Caco-2 (cell line): ENCODE results near the gene BICD1. TPM values are rescaled to one million over a fixed set of nuclear protein-coding genes. Genes with fewer than 3 reads are reported as not detected.
A peak's percentile ranks its signal among the peaks of the same experiment; 100 is the strongest.

Source experiments
- BruUV-seq: library from RNA; stranded (reverse); fragments of 400-500 nt; replicated peaks from 2 replicates; lab custom pipeline; 2021; lab: Mats Ljungman, UMichigan
- CTCF ChIA-PET: fragments of 300-600 bp; sonication (Branson Sonifier 250); formaldehyde crosslinking; loops from one replicate; lab custom pipeline; 2022; ENCODE audit warnings: antibody characterized with exemption; lab: Charles Lee
- POLR2A ChIA-PET: fragments of 300-600 bp; sonication (Branson Sonifier 250); formaldehyde crosslinking; loops from one replicate; lab custom pipeline; 2022; ENCODE audit warnings: antibody characterized with exemption; lab: Charles Lee
- DNase-seq, 2 experiments: peaks; one replicate each; pipeline versions ENCODE4 v3.0.0 to v3.0.0-alpha.2; 2020 to 2022
- H3K27me3 ChIP-seq: replicated peaks from 2 replicates; pipeline ENCODE4 v1.6.0; 2011; ENCODE audit warnings: low read length; ENCODE audit not compliant: control insufficient read depth, insufficient read depth
- H3K36me3 ChIP-seq: 2 replicates; pipeline ENCODE4 v1.5.1; 2011; ENCODE audit warnings: low read length; ENCODE audit not compliant: control insufficient read depth, insufficient read depth
- H3K4me1 ChIP-seq: fragments of 250-450 bp; sonication (Bioruptor Pico); 2 replicates; pipeline ENCODE4 v1.5.1; 2020; ENCODE audit warnings: mild to moderate bottlenecking
- H3K4me3 ChIP-seq: 2 replicates; pipeline ENCODE4 v1.5.1; 2011; ENCODE audit warnings: low read depth, mild to moderate bottlenecking, control low read depth, low read length
- H3K9me3 ChIP-seq: fragments of 250-450 bp; sonication (Bioruptor Pico); 2 replicates; pipeline ENCODE4 v1.5.1; 2020; ENCODE audit warnings: mild to moderate bottlenecking, moderate library complexity
- H3K27ac Mint-ChIP-seq: one replicate; pipeline ENCODE4 v1.8.0; 2022; ENCODE audit warnings: mixed read lengths; ENCODE audit not compliant: unreplicated experiment
- H3K27me3 Mint-ChIP-seq: one replicate; pipeline ENCODE4 v1.8.0; 2022; ENCODE audit warnings: mixed read lengths; ENCODE audit not compliant: insufficient read depth, unreplicated experiment
- H3K36me3 Mint-ChIP-seq: one replicate; pipeline ENCODE4 v1.8.0; 2022; ENCODE audit warnings: mild to moderate bottlenecking, mixed read lengths; ENCODE audit not compliant: insufficient read depth, unreplicated experiment
- H3K4me1 Mint-ChIP-seq: one replicate; pipeline ENCODE4 v1.8.0; 2022; ENCODE audit warnings: low read depth, mixed read lengths; ENCODE audit not compliant: unreplicated experiment
- H3K4me3 Mint-ChIP-seq: one replicate; pipeline ENCODE4 v1.8.0; 2022; ENCODE audit warnings: mild to moderate bottlenecking, moderate library complexity, mixed read lengths; ENCODE audit not compliant: unreplicated experiment
- H3K9me3 Mint-ChIP-seq: one replicate; pipeline ENCODE4 v1.8.0; 2022; ENCODE audit warnings: mixed read lengths; ENCODE audit not compliant: unreplicated experiment
- intact Hi-C: fragments of 100-400 bp; cut with micrococcal nuclease; formaldehyde crosslinking; loops from one replicate; pipeline ENCODE4 v1.10.0; 2022; ENCODE audit not compliant: unreplicated experiment
- total RNA-seq: library from RNA; stranded (reverse); gene quantifications from 2 replicates; pipeline ENCODE4 v1.2.3, GENCODE V29; 2022
- TF ChIP-seq, protein P1 (sequence below), 2 experiments: fragments of 200-600 bp in 1 of 2; IDR thresholded peaks; 1 replicate in 1 of 2; 2 replicates in 1 of 2; pipeline versions ENCODE4 v1.5.1 to v1.8.0; 2011 to 2022; ENCODE audit warnings: antibody characterized with exemption in 1 of 2, control low read depth in 1 of 2, inconsistent platforms in 1 of 2, low read depth in 1 of 2, low read length in 1 of 2, mild to moderate bottlenecking in 1 of 2, moderate library complexity in 1 of 2; ENCODE audit not compliant: insufficient read depth in 1 of 2, severe bottlenecking in 1 of 2, unreplicated experiment in 1 of 2

BICD1 gene
- total RNA-seq, 1 experiment from 2014 or later: 36.2 TPM

GRCh38 chr12:32398181-32398580 lies 291.5 kb downstream of the BICD1 start:
- Mint-ChIP-seq H3K27me3 (no peaks in the 10 kb centered on the region), H3K9me3 (no peaks in the 10 kb centered on the region), H3K27ac (peak overlapping the region; percentile 87), H3K4me3 (peak overlapping the region; percentile 86), H3K36me3 (peaks cover 26% of the 10 kb centered on the region), H3K4me1 (peaks cover 14% of the 10 kb centered on the region)
- H3K27me3 ChIP-seq: no peaks in the 10 kb centered on the region
- peak overlapping the region; percentile 93 for H3K4me3 ChIP-seq
- POLR2A ChIA-PET: no interaction called here
- DNase-seq: no peak
- TF ChIP-seq, protein P1, sequence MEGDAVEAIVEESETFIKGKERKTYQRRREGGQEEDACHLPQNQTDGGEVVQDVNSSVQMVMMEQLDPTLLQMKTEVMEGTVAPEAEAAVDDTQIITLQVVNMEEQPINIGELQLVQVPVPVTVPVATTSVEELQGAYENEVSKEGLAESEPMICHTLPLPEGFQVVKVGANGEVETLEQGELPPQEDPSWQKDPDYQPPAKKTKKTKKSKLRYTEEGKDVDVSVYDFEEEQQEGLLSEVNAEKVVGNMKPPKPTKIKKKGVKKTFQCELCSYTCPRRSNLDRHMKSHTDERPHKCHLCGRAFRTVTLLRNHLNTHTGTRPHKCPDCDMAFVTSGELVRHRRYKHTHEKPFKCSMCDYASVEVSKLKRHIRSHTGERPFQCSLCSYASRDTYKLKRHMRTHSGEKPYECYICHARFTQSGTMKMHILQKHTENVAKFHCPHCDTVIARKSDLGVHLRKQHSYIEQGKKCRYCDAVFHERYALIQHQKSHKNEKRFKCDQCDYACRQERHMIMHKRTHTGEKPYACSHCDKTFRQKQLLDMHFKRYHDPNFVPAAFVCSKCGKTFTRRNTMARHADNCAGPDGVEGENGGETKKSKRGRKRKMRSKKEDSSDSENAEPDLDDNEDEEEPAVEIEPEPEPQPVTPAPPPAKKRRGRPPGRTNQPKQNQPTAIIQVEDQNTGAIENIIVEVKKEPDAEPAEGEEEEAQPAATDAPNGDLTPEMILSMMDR (IDR thresholded peaks at IDR 0.05; ENCODE audit: insufficient read depth in 1 of 2, low read depth in 1 of 2, low read length in 1 of 2, severe bottlenecking in 1 of 2, unreplicated experiment in 1 of 2): no peak
- intact Hi-C loops: loop anchor here (2.0 kb wide), 1 partner anchor 57 kb away; no protein-coding TSS in a partner anchor
- H3K9me3 ChIP-seq: no peaks in the 10 kb centered on the region
- peaks cover 2% of the 10 kb centered on the region; the same call in 1 of the 2 replicates for H3K36me3 ChIP-seq
- CTCF ChIA-PET: interaction anchor here (1.3 kb wide), 1 partner anchor 103 kb away, joined by 3 read pairs; no protein-coding TSS in a partner anchor
- H3K4me1 ChIP-seq: peaks cover 13% of the 10 kb centered on the region
- BruUV-seq: no TSS peak

GRCh38 chr12:32398816-32399369 lies 292.2 kb downstream of the BICD1 start:
- Histone ChIP-seq H3K36me3 (peaks cover 2% of the 10 kb centered on the region; the same call in 1 of the 2 replicates), H3K4me3 (peak overlapping the region; percentile 93), H3K9me3 (no peaks in the 10 kb centered on the region), H3K27me3 (no peaks in the 10 kb centered on the region), H3K4me1 (peaks cover 13% of the 10 kb centered on the region)
- intact Hi-C loops: loop anchor here (1.0 to 2.0 kb wide), 5 partner anchors 34 to 280 kb away; partner anchors contain the start of gene DNM1L
- no TSS peak for BruUV-seq
- no peaks in the 10 kb centered on the region for H3K9me3 Mint-ChIP-seq
- H3K4me3 Mint-ChIP-seq: peak overlapping the region; percentile 86
- TF ChIP-seq, protein P1 (IDR thresholded peaks at IDR 0.05; ENCODE audit: insufficient read depth in 1 of 2, low read depth in 1 of 2, low read length in 1 of 2, severe bottlenecking in 1 of 2, unreplicated experiment in 1 of 2): no peak
- H3K36me3 Mint-ChIP-seq: peaks cover 33% of the 10 kb centered on the region
- no peaks in the 10 kb centered on the region for H3K27me3 Mint-ChIP-seq
- ChIA-PET POLR2A (interaction anchor here (0.6 to 1.0 kb wide), 3 partner anchors 10 to 134 kb away, joined by 3 to 5 read pairs (median 3); no protein-coding TSS in a partner anchor), CTCF (interaction anchor here (0.6 to 1.5 kb wide), 6 partner anchors 31 to 146 kb away, joined by 3 to 5 read pairs (median 3); no protein-coding TSS in a partner anchor)
- H3K27ac Mint-ChIP-seq: peak overlapping the region; percentile 87
- H3K4me1 Mint-ChIP-seq: peaks cover 14% of the 10 kb centered on the region
- no peak for DNase-seq

- peaks cover 13% of the 10 kb centered on the region for H3K4me1 ChIP-seq
- POLR2A ChIA-PET: interaction anchor here (0.6 to 1.0 kb wide), 6 partner anchors 9 to 649 kb away, joined by 3 to 5 read pairs (median 4); no protein-coding TSS in a partner anchor
These were observed 292.9 kb downstream of the BICD1 start, which contains the start of gene FGD4 for GRCh38 chr12:32399370-32400113. Gene FGD4, plus strand, starts transcription at chr12:32399558.

More at GRCh38 chr12:32399370-32400113, 292.9 kb downstream of the BICD1 start, which contains the start of gene FGD4:
- peaks cover 2% of the 10 kb centered on the region; the same call in 1 of the 2 replicates for H3K36me3 ChIP-seq
- H3K9me3 ChIP-seq: no peaks in the 10 kb centered on the region
- Mint-ChIP-seq H3K4me1 (peaks cover 14% of the 10 kb centered on the region), H3K27ac (peak within 1 kb of the TSS; percentile 87), H3K4me3 (peak within 1 kb of the TSS; percentile 86), H3K9me3 (no peaks in the 10 kb centered on the region), H3K27me3 (no peaks in the 10 kb centered on the region), H3K36me3 (peaks cover 36% of the 10 kb centered on the region)
- TF ChIP-seq, protein P1 (IDR thresholded peaks at IDR 0.05; ENCODE audit: insufficient read depth in 1 of 2, low read depth in 1 of 2, low read length in 1 of 2, severe bottlenecking in 1 of 2, unreplicated experiment in 1 of 2): peak; percentile 68 to 86
- DNase-seq: peak; percentile 96 to 97
- CTCF ChIA-PET: interaction anchor here (0.5 to 1.5 kb wide), 8 partner anchors 32 to 145 kb away, joined by 3 to 5 read pairs (median 3); no protein-coding TSS in a partner anchor
- BruUV-seq: no TSS peak
- H3K4me3 ChIP-seq: peak within 1 kb of the TSS; percentile 93
- intact Hi-C loops: loop anchor here (1.0 to 2.0 kb wide), 6 partner anchors 34 to 356 kb away; partner anchors contain the start of genes DNM1L and YARS2
- no peaks in the 10 kb centered on the region for H3K27me3 ChIP-seq
